ENCODE measurements around the gene SLC35A4. TPM values are rescaled to one million over a fixed set of nuclear protein-coding genes. Genes with fewer than 3 reads are reported as not detected.
"Not testable (repeated sequence)": the region's sequence is repeated elsewhere in the genome, so short reads cannot be mapped to it uniquely, and the experiment has no call there.

The SLC35A4 gene
- polyA plus RNA-seq, 4 donors: 74.5 to 85.7 (median 81.2) TPM

- DNase-seq (ENCODE audit: low read depth in 4 of 4, low spot score in 2 of 4): no peak
Observed at GRCh38 chr5:140557965-140558364, 6.7 kb upstream of the SLC35A4 start.

DNA sequence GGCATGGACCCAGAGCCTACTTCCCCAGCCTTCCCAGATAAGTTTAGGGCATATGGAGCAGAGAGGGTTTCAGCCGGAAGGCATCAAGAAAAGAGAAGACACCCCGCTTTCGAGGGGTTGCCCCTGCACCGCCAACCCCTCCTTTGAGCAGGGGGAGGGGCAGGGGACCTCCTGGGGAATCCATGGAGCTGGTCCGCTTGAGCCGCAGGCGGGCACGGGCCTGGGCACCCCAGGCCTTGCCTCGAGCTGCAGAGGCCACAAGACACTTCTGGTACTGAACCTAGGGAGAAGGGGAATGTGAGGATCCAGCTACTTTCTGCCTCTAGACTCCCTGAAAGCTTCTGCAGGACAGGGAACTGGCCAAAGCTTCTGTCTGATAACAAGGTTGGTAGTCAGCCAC is 6.1 kb upstream of the SLC35A4 start:
- no peak for DNase-seq (ENCODE audit: low read depth in 4 of 4, low spot score in 2 of 4)

- no peak for DNase-seq (ENCODE audit: low read depth in 4 of 4, low spot score in 2 of 4)
Observed at GRCh38 chr5:140560227-140560626, 4.4 kb upstream of the SLC35A4 start.

DNA sequence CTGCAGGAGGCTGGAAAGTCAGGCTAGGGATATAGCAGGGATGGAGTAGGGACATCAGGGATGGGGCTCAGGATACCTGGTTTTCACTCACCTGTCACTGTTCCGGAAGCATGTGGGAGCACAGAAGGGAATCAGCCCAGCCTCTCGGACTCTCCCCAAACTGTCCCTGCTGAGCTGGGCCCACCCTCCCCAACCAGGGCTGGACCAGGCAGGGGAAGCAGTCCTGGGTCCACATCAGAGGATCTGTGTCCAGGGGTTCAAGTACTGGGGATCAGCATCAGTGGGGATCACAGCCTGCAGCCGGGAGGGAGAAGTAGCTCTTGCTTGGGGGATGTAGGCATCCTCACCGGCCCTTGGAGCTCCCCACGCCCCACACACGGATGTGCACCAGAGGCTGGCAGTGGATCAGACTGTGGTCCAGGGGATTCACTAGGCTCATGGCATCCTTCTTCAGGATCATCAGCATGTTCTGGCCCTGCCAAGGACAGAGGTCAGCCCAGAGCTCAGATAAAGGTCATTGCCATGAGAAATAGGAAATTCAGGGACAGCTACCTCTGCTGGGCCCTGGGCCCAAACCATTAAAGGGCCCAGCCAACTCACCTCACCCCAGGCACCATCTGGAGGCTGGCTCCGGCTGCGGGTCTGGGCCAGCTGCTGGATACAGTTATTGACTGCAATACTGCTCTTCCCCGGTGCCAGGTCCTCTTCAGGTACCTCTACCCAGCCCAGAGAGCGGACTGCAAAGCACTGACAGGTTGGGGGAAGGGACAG is 2.7 kb upstream of the SLC35A4 start:
- DNase-seq (ENCODE audit: low read depth in 4 of 4, low spot score in 2 of 4): no peak

- DNase-seq (ENCODE audit: low read depth in 4 of 4, low spot score in 2 of 4): no peak
Observed at GRCh38 chr5:140563596-140563995, 1.0 kb upstream of the SLC35A4 start.

DNA sequence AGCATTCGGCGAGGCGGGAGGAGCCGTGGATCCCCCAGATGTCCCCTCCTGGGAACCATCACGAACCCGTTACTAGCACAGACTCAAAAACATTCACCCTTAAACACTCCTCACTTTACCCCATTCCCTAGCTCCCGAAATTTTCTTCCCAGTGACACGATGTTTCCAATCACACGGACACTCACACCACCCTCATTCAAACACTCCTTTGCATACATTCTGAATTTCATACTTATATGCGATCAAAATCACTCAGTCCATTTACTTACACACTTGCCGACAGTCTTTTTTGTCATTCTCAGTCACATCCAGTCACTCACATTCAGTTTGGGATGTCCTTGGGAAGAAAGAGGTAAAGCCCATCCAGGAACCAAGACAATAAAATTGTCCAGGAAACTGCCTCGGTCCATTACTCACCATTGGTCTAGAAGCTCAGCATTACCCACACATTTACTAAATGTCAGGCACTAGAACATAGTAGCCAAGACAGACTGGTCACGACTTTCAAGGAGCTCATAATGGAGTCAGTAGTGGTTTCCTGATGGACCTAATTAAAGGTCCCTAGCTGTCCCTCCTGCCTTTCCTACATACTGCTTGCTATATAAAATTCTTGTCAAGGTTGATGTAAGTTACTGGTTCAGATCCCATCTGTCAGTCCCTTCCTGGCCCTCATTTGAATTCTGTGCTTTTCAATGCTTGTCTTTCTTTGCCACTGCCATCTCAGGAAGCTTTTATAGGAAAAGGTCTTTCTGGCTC is 574 bp downstream of the SLC35A4 start:
- no peak for DNase-seq (ENCODE audit: low read depth in 4 of 4, low spot score in 2 of 4)

DNA sequence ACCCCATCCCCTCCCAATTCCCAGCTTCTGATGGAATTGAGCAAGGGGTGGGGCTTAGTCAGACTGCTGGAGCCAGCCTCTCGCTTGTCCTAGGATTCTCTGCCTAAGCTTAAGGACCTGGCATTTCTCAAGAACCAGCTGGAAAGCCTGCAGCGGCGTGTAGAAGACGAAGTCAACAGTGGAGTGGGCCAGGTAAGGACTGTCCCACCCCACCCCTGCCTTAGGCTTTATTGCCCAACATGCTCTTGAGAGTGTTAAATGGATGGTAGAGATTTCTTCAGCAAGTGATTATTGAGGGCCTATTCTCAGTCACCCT is 1.1 kb downstream of the SLC35A4 start:
- DNase-seq (ENCODE audit: low read depth in 4 of 4, low spot score in 2 of 4): no peak

GRCh38 chr5:140566665-140567064 is 2.0 kb downstream of the SLC35A4 start:
- no peak for DNase-seq (ENCODE audit: low read depth in 4 of 4, low spot score in 2 of 4)

GRCh38 chr5:140567136-140567818 is 2.6 kb downstream of the SLC35A4 start:
- no peak for DNase-seq (ENCODE audit: low read depth in 4 of 4, low spot score in 2 of 4)

GRCh38 chr5:140567871-140568270 is 3.2 kb downstream of the SLC35A4 start:
- no peak for DNase-seq (ENCODE audit: low read depth in 4 of 4, low spot score in 2 of 4)

DNA sequence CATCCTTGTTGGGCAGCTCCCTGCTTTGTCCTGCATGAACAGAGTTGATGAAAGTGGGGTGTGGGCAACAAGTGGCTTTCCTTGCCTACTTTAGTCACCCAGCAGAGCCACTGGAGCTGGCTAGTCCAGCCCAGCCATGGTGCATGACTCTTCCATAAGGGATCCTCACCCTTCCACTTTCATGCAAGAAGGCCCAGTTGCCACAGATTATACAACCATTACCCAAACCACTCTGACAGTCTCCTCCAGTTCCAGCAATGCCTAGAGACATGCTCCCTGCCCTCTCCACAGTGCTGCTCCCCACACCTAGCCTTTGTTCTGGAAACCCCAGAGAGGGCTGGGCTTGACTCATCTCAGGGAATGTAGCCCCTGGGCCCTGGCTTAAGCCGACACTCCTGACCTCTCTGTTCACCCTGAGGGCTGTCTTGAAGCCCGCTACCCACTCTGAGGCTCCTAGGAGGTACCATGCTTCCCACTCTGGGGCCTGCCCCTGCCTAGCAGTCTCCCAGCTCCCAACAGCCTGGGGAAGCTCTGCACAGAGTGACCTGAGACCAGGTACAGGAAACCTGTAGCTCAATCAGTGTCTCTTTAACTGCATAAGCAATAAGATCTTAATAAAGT is 3.9 kb downstream of the SLC35A4 start:
- no peak for DNase-seq (ENCODE audit: low read depth in 4 of 4, low spot score in 2 of 4)

DNA sequence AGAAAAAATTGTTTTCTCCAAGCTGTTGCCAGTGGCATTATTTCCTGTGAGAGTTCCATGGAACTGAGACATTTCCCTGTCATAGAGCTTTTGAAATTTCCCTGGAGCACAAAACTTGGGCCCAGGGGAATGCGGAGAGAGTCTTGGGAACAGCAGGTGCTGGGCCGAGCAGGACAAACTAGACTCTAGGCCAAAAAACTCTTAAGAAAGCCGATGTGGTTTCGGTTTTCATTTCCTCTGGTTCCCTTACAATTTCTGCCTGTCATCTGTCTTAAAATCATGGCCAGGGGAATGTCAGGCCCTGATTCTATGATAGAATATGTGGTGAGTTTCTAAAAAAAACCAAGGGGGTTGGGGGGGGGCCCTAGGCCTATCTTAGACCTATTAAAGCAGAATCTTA is 4.6 kb downstream of the SLC35A4 start:
- no peak for DNase-seq (ENCODE audit: low read depth in 4 of 4, low spot score in 2 of 4)

DNA sequence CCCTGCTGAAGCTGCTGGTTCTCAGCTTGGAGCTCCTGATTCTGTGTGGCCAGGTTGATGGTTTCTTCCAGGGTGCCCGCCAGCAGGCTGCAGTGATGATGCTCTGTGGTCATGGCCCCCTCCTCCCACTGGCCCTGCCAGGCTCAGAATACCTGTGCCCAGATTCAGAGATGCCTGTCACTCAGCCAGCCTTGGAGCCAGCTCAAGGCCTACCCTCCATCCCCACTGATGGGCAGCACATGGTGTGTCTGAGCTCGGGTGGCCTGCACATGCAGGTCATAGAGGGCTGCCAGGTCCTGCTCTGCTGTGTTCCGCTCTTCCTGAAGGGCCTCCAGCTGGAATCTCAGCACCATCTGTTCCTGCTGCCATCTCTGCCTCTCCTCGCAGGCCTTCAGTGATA is 5.4 kb downstream of the SLC35A4 start:
- DNase-seq (ENCODE audit: low read depth in 4 of 4, low spot score in 2 of 4): no peak

- DNase-seq (ENCODE audit: low read depth in 4 of 4, low spot score in 2 of 4): no peak
Observed at GRCh38 chr5:140570488-140570887, 5.9 kb downstream of the SLC35A4 start.

DNA sequence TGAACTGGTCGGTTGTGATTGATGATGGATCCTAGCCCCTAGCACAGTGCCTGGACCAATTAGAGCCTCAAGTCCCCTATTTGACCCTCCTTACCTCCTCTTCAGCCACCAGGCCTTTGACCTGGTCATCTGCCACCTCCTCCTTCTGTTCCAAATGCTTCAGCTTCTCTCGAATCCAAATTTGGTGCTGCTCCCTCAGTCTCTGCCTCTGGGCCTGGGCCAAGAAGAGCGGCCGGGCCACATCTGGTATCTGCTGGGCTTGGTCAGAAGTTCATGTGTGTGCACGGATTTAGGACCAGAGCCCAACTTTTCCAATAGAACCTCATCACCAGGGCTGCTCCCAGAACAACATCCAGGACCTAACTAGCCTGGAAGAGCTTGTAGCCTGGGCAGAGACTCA is 6.5 kb downstream of the SLC35A4 start:
- no peak for DNase-seq (ENCODE audit: low read depth in 4 of 4, low spot score in 2 of 4)

- no peak for DNase-seq (ENCODE audit: low read depth in 4 of 4, low spot score in 2 of 4)
Observed at GRCh38 chr5:140573683-140574082, 9.1 kb downstream of the SLC35A4 start.

GRCh38 chr5:140574165-140574564 is 9.5 kb downstream of the SLC35A4 start:
- DNase-seq (ENCODE audit: low read depth in 4 of 4, low spot score in 2 of 4): no peak

GRCh38 chr5:140575309-140575708 is 10.7 kb downstream of the SLC35A4 start:
- DNase-seq (ENCODE audit: low read depth in 4 of 4, low spot score in 2 of 4): no peak

GRCh38 chr5:140576776-140577201 is 12.2 kb downstream of the SLC35A4 start:
- no peak for DNase-seq (ENCODE audit: low read depth in 4 of 4, low spot score in 2 of 4)

DNA sequence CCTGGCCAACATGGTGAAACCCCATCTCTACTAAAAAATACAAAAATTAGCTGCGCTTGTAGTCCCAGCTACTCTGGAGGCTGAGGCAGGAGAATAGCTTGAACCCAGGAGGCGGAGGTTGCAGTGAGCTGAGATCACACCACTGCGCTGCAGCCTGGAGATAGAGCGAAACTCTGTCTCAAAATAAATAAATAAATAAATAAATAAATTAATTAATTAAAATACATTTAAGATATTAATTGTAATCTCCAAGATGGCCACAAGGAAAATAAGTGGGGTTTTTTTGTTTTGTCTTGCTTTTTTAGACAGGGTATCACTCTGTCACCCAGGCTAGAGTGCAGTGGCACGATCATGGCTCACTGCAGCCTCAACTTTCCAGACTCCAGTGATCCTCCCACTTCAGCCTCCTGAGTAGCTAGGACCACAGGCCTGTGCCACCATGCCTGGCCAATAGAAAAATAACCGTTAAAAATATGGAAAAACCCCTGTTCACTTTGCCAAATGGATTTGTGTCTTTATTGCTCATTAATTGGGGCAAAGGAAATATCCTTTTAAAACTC is 14.6 kb downstream of the SLC35A4 start:
- DNase-seq (ENCODE audit: low read depth in 4 of 4, low spot score in 2 of 4): not testable (repeated sequence)

DNA sequence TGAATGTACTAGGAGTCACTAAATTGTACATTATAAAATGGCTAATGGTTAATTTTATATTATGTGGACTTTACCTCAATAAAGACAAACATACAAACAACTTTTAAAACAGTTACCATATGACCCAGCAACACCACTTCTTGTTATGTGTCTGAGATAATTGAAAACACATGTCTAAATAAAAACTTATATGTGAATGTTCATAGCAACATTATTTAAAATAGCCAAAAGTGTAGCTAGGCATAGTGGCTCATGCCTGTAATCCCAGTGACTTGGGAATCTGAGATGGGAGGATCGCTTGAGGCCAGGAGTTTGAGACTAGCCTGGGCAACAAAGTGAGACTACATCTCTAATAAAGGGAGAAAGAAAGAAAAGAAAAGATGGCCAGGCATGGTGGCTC is 22.9 kb downstream of the SLC35A4 start:
- no peak for DNase-seq (ENCODE audit: low read depth in 4 of 4, low spot score in 2 of 4)

All from left renal cortex interstitium (tissue), 4 donors.